ENCODE data around the gene RPL39L.

The RPL39L gene

GRCh38 chr3:187093320-187093719, 46.0 kb downstream of the RPL39L start:
- DNase-seq (ENCODE audit: low read depth) = no peak

DNA sequence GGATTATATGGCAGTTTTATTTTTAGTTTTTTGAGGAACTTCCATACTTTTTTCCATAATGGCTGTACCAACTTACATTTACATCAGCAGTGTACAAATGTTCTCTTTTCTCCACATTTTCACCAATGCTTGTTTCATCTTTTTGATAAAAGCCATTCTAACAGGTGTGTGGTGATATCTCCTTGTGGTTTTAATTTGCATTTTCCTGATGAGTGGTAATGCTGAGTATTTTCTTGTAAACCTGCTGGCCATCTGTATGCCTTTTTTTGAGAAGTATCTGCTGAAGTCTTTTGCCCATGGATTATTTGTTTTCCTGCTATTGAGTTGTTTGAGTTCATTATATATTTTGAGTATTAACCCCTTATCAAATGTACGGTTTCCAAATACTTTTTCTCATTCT, 50.6 kb downstream of the RPL39L start:
- DNase-seq (ENCODE audit: low read depth) = no peak

- no peak for DNase-seq (ENCODE audit: low read depth)
Measured at GRCh38 chr3:187086831-187087230, 52.5 kb downstream of the RPL39L start.

DNA sequence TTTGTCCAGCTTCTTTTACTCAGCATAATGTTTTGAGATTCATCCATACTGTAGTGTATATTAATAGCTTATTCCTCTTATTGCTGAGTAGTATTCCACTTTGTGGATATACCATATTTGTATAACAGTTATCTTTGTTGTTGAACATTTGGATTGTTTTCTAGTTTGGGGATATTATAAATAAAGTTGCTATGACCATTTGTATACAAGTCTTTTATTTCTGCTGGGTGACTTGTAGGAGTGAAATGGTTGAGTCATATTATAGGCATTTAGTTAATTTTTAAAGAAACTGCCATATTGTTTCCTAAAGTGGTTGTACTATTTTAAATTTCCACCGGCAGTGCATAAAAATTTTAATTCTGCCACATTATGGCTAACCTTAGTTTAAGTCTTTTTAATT, 53.4 kb downstream of the RPL39L start:
- no peak for DNase-seq (ENCODE audit: low read depth)

- DNase-seq (ENCODE audit: low read depth) = no peak
Measured at GRCh38 chr3:187085021-187085666, 54.2 kb downstream of the RPL39L start.

DNA sequence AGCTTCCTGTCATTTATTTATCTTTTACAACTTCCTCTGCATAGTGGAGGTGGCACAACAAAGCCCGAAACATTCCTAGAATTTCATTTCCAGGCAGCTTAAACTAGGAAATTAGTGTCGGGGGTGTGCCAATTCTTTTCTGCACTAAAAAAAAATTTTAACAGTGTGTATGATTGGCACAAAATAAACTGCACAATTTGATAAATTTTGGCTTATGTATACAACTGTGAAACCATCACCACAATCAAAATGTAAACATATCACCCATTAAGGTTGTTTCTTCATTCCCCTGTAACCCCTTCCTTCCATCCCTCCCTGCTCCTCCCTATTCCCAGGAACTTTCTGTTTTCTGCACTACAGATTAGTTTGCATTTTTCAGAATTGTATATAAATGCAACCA, 54.7 kb downstream of the RPL39L start:
- no peak for DNase-seq (ENCODE audit: low read depth)

DNA sequence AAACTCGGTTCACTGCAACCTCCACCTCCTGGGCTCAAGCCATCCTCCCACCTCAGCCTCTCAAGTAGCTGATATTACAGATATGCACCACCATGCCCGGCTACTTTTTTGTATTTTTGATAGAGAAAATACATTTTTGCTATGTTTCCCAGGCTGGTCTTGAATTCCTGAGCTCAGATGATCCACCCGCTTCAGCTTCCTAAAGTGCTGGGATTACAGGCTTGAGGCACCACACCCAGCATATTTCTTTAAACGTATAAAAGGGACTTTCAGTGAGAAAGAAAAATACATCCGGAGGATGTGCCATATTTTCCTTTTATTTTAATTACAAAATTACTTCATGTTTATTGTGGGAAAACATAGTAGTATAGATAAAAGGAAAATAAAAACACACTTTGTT, 55.2 kb downstream of the RPL39L start:
- no peak for DNase-seq (ENCODE audit: low read depth)

GRCh38 chr3:187082758-187083375, 56.4 kb downstream of the RPL39L start:
- DNase-seq (ENCODE audit: low read depth) = no peak

DNA sequence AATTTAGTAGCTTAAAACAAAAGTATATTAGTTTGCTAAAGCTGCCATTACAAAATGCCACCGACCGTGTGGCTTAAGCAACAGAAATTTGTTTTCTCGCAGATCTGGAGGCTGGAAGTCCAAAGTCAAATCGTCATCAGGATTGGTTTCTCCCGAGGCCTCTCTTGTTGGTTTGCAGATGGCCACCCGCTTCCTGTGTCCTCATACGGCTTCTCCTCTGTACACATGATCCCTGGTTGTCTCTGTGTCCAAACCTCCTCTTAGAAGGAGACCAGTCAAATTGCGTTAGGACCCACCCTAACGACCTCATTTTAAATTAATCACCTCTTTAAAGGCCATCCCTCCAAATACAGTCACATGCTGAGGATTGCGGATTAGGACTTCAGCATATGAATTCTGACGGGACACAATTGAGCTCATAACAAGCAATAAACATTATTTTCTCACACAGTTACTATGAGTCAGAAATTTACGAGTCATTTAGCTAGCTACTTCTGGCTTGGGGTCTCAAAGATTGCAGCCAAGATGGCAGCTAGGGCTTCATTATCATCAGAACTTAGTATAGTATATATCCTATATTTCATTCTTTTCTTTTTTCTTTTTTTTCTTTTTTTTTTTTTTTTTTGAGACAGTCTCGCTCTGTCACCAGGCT, 58.4 kb downstream of the RPL39L start:
- no peak for DNase-seq (ENCODE audit: low read depth)

GRCh38 chr3:187079090-187080022, 59.9 kb downstream of the RPL39L start:
- no peak for DNase-seq (ENCODE audit: low read depth)

DNA sequence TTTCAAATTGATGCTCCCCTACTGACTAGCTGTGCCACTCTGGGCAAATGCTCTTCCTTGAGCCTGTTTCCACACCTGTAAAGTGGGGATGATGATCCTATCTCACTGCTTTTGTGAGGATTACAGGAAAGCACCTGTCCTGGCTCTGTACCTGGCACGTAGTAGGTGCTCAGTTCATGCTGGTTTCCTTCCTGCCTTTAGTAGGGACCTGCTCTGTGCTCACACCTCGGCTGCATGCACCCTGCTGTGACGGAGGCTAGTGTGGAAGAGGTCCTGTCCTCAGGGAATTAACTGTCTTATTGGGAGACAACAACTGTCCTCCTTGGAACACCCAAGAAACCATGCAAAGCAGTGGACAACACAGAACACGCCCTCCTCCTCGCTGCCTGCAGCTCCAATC, 61.8 kb downstream of the RPL39L start:
- DNase-seq (ENCODE audit: low read depth) = no peak

GRCh38 chr3:187077085-187077484, 62.2 kb downstream of the RPL39L start:
- DNase-seq (ENCODE audit: low read depth) = no peak

DNA sequence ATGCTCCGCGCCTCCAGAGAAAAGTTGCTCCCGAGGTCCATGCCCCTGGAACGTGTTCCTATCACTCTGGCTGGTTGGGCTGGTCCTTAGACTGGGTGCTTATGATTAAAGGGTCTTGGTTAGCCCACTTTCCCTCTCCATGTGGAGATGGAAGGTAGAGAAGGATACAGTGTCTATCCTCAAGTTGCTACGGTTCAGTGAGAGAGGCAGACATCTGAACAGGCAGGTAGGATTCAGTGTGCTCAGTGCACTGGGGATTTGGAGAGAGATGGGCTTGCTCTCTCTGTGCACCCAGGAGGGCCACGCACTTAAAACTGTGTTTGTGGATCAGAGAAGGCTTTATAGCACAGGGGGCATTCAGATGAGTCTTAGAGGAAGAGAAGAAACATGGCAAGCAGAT, 63.0 kb downstream of the RPL39L start:
- DNase-seq (ENCODE audit: low read depth) = no peak

DNA sequence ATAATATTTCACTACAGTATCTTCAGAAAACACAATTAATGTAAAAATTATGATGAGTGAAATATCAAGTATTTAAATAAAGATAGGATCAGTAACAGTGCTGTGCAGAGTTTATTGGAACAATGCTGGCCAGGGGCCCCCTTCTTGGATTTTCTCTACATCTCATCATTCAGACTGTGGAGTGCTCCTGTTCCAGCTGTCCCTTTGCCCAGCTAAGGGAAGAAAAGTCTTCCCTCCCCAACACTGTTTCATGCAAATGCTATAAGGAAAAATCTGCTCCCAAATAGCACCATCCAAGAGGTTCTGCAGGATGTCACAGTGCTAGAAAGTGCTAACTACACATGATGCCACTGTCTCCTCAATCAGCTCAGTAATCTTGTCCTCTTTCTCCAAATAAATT, 64.5 kb downstream of the RPL39L start:
- no peak for DNase-seq (ENCODE audit: low read depth)

DNA sequence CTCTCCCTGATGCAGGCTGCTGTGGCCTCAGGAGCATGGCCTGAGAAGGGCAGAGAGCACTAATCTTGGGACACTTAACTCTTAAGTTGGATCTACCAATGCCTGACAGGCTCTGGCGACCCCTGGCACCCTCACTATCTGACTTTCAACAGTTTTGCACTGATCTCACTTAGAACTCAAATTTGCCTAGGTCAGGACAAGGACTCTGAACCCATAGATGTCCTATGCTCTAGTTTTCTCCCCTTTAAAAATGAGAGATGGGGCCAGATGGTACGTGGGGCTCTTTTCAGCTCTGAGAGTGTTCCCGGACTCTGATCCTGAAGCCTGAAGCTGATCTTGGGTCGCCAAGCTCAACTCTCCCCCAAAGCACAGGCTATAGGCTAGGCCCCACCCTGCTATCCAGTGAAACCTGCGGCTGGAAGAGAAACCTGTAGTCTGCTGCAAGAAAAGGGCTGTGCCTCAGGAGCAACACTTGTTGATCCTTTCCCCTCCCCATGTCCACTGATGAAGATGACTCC, 65.7 kb downstream of the RPL39L start:
- no peak for DNase-seq (ENCODE audit: low read depth)

GRCh38 chr3:187072511-187072910, 66.8 kb downstream of the RPL39L start:
- DNase-seq (ENCODE audit: low read depth) = no peak

- DNase-seq (ENCODE audit: low read depth) = no peak
Measured at GRCh38 chr3:187072102-187072501, 67.2 kb downstream of the RPL39L start.

Measured in activated T-cell treated with anti-CD3 and anti-CD28 coated beads for 48 hours (primary cell).